ENCODE data around the gene RRP12.
A peak's percentile ranks its signal among the peaks of the same experiment; 100 is the strongest.
"Not testable (repeated sequence)": the region's sequence is repeated elsewhere in the genome, so short reads cannot be mapped to it uniquely, and the experiment has no call there.

The RRP12 gene

GRCh38 chr10:97343664-97344063 lies 57.5 kb downstream of the RRP12 start:
- H3K4me3 ChIP-seq (ENCODE audit: low read depth, low read length): not testable (repeated sequence)

GRCh38 chr10:97341416-97341815 lies 59.7 kb downstream of the RRP12 start:
- H3K4me3 ChIP-seq (ENCODE audit: low read depth, low read length): no peak overlapping the region
- no peak for DNase-seq (ENCODE audit: low read depth)

More at GRCh38 chr10:97343664-97344063, 57.5 kb downstream of the RRP12 start:
- not testable (repeated sequence) for DNase-seq (ENCODE audit: low read depth)

GRCh38 chr10:97338041-97338440 lies 63.1 kb downstream of the RRP12 start:
- no peak for DNase-seq (ENCODE audit: low read depth)
- no peak overlapping the region for H3K4me3 ChIP-seq (ENCODE audit: low read depth, low read length)

GRCh38 chr10:97336942-97337831 lies 64.0 kb downstream of the RRP12 start:
- no peak for DNase-seq (ENCODE audit: low read depth)
- no peak overlapping the region for H3K4me3 ChIP-seq (ENCODE audit: low read depth, low read length)

- H3K4me3 ChIP-seq (ENCODE audit: low read depth, low read length): no peak overlapping the region
- DNase-seq (ENCODE audit: low read depth): no peak
Observed at GRCh38 chr10:97336446-97336845, 64.7 kb downstream of the RRP12 start.

GRCh38 chr10:97336006-97336405 lies 65.1 kb downstream of the RRP12 start:
- DNase-seq (ENCODE audit: low read depth): no peak

GRCh38 chr10:97335188-97335619 lies 65.9 kb downstream of the RRP12 start:
- H3K4me3 ChIP-seq (ENCODE audit: low read depth, low read length): peak overlapping the region; percentile 75
- no peak for DNase-seq (ENCODE audit: low read depth)

More at GRCh38 chr10:97336006-97336405, 65.1 kb downstream of the RRP12 start:
- no peak overlapping the region for H3K4me3 ChIP-seq (ENCODE audit: low read depth, low read length)

DNA sequence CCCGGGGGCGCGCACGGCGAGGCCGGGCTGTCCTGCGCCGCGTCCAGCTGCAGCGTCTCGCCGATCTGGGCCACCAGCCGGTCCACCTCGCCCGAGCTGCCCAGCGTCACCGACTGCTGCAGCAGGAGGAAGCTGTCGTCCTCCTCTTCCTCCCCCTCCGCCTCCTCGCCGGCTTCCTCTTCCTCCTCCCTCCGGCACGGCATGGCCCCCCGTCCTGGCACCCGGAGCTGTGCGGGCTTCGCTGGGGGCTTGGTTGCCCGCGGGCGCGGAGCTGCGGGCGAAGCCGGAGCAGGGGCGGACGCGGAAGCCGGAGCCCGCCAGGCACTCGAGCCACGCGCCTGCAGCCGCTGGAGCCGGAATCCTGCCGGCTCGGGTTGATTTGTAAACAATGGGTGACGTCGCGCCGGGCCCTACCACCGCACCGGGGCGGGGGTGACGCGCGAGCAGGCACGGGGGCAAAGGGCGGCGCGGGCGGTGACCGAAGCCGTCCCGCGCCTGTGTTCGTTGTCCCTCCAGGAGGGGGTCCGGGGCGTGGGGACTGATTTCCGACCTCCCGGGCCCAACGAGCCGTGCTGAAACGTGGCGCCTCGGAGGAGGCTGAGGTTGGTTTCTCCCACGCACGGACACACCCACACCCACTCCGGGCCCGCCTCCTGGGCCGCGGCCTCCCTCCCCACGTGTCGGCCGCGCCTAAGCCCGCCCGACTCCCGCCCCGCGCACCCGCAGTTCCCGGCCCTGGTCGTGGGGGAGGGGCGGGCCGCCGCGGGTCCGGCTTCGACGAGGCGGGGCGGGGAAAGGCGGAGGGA lies 66.6 kb downstream of the RRP12 start, which contains the start of gene FRAT2:
FRAT2 (minus strand) TSS at position 360 of the 806 bp plus-strand sequence; CDS start at position 203, 157 bp downstream.
- peak; percentile 74 for DNase-seq (ENCODE audit: low read depth)

DNA sequence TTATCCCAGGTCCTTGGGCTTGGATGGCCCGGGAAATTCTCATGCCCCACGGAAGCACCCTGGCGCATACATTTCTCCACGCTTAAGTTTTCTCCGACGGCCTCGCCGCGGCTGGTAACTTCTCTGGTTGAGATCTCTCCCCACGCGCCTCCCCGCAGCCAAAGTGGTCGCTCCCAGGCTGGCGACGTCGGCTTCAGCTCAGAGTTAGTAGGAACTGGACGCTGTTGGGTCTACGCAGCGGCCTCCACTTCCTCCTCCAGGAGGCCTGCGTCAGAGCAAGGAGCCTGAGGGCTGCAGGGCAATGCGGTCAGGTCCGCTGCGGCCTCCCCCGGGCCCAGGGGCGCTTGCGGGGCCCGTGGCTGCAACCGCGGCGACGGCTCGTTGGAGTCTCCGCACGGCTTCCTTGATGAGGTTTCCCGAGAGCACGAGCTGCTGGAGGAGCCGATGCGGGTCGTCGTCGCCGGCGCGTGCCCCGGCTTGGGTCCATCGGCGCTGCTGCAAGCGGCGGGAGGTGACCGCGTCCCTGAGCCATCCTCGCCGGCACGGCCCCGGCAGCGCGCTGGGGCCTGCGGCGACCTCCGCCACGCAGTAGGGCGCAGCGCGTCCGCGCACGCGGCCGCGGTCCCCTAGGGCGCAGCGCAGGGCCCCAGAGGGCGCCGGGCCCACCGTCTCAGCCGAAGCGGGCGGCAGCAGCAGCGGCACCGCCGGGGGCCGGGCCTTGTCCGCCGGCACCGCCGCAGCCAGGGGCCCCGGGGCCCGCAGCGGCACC lies 67.4 kb downstream of the RRP12 start:
- peak overlapping the region; percentile 75 for H3K4me3 ChIP-seq (ENCODE audit: low read depth, low read length)
- no peak for DNase-seq (ENCODE audit: low read depth)

More for the DNA sequence above, 66.6 kb downstream of the RRP12 start, which contains the start of gene FRAT2:
- peak within 1 kb of the TSS; percentile 75 for H3K4me3 ChIP-seq (ENCODE audit: low read depth, low read length)

GRCh38 chr10:97333351-97333600 lies 67.9 kb downstream of the RRP12 start:
- peak overlapping the region; percentile 75 for H3K4me3 ChIP-seq (ENCODE audit: low read depth, low read length)
- no peak for DNase-seq (ENCODE audit: low read depth)

DNA sequence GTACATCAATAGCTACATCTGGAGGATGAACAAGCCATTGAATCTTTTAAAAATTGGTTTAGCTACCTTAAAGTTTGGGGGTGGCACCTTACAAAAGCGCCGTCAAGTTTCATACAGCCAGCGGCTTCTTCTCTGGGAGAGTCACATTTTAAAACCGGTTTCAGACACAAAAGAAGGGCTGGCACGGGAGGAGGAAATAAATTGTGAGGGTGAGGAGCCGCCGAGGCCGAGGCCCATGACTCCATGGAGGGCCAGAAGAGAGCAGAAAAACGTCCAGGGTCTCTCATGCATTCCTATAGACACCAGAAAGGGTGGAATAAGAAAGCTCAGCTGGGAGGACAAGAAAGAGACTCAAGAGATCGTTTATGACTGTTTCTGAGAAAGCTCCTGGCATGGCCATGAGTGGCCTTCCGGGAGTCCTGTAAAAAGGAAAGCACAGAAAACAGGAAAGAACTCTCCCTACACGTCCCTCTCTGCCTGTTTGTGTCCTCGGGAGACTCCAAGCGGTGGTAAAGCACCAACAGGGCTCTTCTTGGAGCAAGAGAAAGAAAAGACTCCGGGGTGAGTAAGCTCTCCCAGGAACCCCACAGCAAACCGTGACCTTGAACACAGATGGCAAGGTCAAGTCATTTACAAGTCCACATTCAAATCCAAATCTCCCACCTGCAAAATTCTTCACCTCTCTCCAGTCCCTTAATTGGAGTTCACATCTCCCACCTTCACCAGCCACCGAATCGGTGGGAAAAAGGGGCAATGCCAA lies 68.4 kb downstream of the RRP12 start:
- peak; percentile 40 for DNase-seq (ENCODE audit: low read depth)
- H3K4me3 ChIP-seq (ENCODE audit: low read depth, low read length): peak overlapping the region; percentile 75

DNA sequence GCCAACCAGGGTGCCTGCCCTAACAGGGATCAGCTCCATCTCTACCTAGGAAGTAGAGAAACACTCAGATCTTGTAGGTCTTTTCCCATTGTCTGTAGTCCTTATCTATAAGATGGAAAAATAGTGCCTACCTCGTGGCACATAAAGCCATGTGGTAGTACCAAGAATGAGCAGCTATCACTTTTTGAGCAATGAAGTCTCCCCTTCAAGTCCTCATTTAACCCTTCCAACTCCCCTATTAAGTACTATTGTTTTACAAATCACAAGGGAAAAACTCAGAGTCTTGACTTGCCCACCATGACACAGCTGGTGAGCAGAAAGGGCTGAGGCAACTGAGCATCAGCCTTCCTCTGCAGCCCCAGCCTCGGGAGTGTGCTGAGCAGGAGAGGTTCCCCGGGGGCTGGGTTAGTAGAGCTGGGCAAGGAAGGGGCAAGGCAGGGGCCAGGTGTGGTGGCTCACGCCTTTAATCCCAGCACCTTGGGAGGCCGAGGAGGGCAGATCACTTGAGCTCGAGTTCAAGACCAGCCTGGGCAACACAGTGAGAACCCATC lies 69.9 kb downstream of the RRP12 start:
- DNase-seq (ENCODE audit: low read depth): no peak
- H3K4me3 ChIP-seq (ENCODE audit: low read depth, low read length): no peak overlapping the region

DNA sequence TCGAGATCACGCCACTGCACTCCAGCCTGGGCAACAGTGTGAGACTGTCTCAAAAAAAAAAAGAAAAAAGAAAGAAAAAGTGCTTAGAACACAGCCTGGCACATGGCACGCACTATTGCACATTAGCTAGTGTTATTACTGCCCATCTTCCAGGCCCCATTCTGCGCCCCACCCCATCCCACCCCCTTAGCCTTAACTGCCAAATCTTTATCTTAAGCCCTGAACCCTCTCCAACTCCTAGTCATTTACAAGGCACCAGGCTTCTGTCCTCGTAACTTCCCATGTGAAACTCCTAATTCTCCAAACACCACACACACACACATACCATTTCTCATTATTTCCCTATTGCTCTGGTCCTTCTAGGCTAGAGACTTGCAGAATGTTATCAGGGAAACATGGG lies 71.4 kb downstream of the RRP12 start:
- no peak for DNase-seq (ENCODE audit: low read depth)
- H3K4me3 ChIP-seq (ENCODE audit: low read depth, low read length): no peak overlapping the region

- DNase-seq (ENCODE audit: low read depth): no peak
- H3K4me3 ChIP-seq (ENCODE audit: low read depth, low read length): no peak overlapping the region
Observed at GRCh38 chr10:97328646-97329453, 72.3 kb downstream of the RRP12 start.

- no peak for DNase-seq (ENCODE audit: low read depth)
- no peak overlapping the region for H3K4me3 ChIP-seq (ENCODE audit: low read depth, low read length)
Observed at GRCh38 chr10:97327348-97328294, 73.5 kb downstream of the RRP12 start.

GRCh38 chr10:97325754-97326153 lies 75.4 kb downstream of the RRP12 start:
- no peak for DNase-seq (ENCODE audit: low read depth)
- H3K4me3 ChIP-seq (ENCODE audit: low read depth, low read length): no peak overlapping the region

DNA sequence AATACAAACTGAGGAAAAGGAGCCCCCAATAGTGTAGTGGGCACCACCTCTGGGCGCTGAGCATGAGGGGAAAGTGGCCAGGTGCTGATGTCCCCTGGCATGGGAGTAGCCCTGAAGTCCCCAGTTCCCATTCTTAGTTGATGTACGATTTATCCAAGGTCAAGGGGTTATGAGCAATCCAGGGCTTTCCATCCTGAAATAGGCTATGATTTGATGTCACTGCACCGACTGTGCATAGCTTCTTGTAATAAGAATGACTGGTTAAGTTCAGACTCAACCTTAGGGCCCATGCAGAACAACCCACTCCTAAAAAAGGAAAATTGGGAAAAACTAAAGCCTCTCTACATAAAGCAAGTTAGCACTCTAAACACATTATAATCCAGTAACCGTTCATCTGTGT lies 77.6 kb downstream of the RRP12 start:
- no peak for DNase-seq (ENCODE audit: low read depth)
- H3K4me3 ChIP-seq (ENCODE audit: low read depth, low read length): no peak overlapping the region

All from skeletal muscle cell (primary cell).